K562 (cell line): Measurements from ENCODE around the gene PCED1B. TPM values are rescaled to one million over a fixed set of nuclear protein-coding genes. Genes with fewer than 3 reads are reported as not detected.

Experiments used
- ATAC-seq: fragments of 200-7000 bp; cut with Tn5 transposase; 3 replicates; pipeline ENCODE4 v1.9.1; 2020; ENCODE audit warnings: moderate library complexity
- BruUV-seq: library from RNA; stranded (reverse); fragments of 400-500 nt; replicated peaks from 2 replicates; lab custom pipeline; 2021; lab: Mats Ljungman, UMichigan
- CTCF ChIA-PET: fragments of 300-600 bp; formaldehyde crosslinking; extraction: SDS; loops from one replicate; lab custom pipeline; 2021; ENCODE audit warnings: low intra/inter-chr PET ratio; lab: Yijun Ruan, JAX
- POLR2A ChIA-PET: fragments of 300-600, 350-650 bp; sonication (Branson Sonifier 250); formaldehyde crosslinking; extraction: SDS; loops from one replicate; lab custom pipeline; 2021; ENCODE audit warnings: antibody characterized with exemption, inconsistent platforms; lab: Yijun Ruan, JAX
- DNase-seq, 4 experiments: peaks; one replicate each; pipeline versions ENCODE4 v3.0.0 to v3.0.0-alpha.2; 2011 to 2018; ENCODE audit warnings: low spot score in 3 of 4, mixed read lengths in 3 of 4; ENCODE audit errors: extremely low read depth in 1 of 4
- FAIRE-seq: peaks from 2 replicates; lab custom pipeline; 2011; peaks lifted over from hg19 to GRCh38; lab: Jason Lieb, UNC
- H2AFZ ChIP-seq: 2 replicates; pipeline ENCODE4 v1.6.0; 2011; ENCODE audit warnings: low read depth, low read length, control low read depth, inconsistent platforms
- H3K27ac ChIP-seq: fragments of 200-600 bp; 3 replicates; pipeline ENCODE4 v1.8.0; 2011; ENCODE audit warnings: low read depth, mild to moderate bottlenecking, control low read depth, inconsistent platforms, low read length, moderate library complexity, mixed read lengths; ENCODE audit errors: extremely low read depth
- H3K27me3 ChIP-seq, 2 experiments: fragments of 300-600 bp in 1 of 2; 2 replicates in 1 of 2; 3 replicates in 1 of 2; pipeline versions ENCODE4 v1.6.0 to v1.8.0; 2011; ENCODE audit warnings: inconsistent platforms in 2 of 2, low read length in 2 of 2, mild to moderate bottlenecking in 1 of 2, mixed read lengths in 1 of 2, moderate library complexity in 1 of 2; ENCODE audit not compliant: control insufficient read depth in 2 of 2, insufficient read depth in 2 of 2
- H3K36me3 ChIP-seq: fragments of 300-600 bp; 3 replicates; pipeline ENCODE4 v1.8.0; 2011; ENCODE audit warnings: mild to moderate bottlenecking, low read length, inconsistent platforms; ENCODE audit not compliant: control insufficient read depth, insufficient read depth
- H3K4me1 ChIP-seq, 2 experiments: fragments of 200-600 bp in 1 of 2; replicated peaks in 1 of 2; 2 replicates in 1 of 2; 3 replicates in 1 of 2; pipeline versions ENCODE4 v1.5.1 to v1.8.0; 2011; ENCODE audit warnings: inconsistent platforms in 2 of 2, low read length in 2 of 2, mild to moderate bottlenecking in 1 of 2, mixed read lengths in 1 of 2, moderate library complexity in 1 of 2; ENCODE audit not compliant: control insufficient read depth in 2 of 2, insufficient read depth in 2 of 2
- H3K4me2 ChIP-seq: 2 replicates; pipeline ENCODE4 v1.6.1; 2011; ENCODE audit warnings: low read length, control low read depth, inconsistent platforms, mixed read lengths; ENCODE audit not compliant: insufficient read depth
- H3K4me3 ChIP-seq: fragments of 200-600 bp; sonication (generic), shearing (Covaris generic); 2 replicates; pipeline ENCODE4 v1.5.1; 2016; ENCODE audit warnings: control low read depth, inconsistent platforms
- H3K79me2 ChIP-seq: fragments of 200-600 bp; 3 replicates; pipeline ENCODE4 v1.8.0; 2011; ENCODE audit warnings: low read length, inconsistent platforms; ENCODE audit not compliant: control insufficient read depth, insufficient read depth
- H3K9ac ChIP-seq, 2 experiments: 2 replicates each; pipeline versions ENCODE4 v1.6.0 to v1.6.1; 2011; ENCODE audit warnings: low read depth in 2 of 2, low read length in 2 of 2, control low read depth in 1 of 2, inconsistent platforms in 1 of 2, mild to moderate bottlenecking in 1 of 2, mixed read lengths in 1 of 2; ENCODE audit not compliant: insufficient read depth in 1 of 2
- H3K9me1 ChIP-seq: one replicate; pipeline ENCODE4 v1.6.0; 2011; ENCODE audit warnings: inconsistent platforms, mild to moderate bottlenecking, low read length, moderate library complexity; ENCODE audit not compliant: control insufficient read depth, insufficient read depth
- H3K9me3 ChIP-seq: replicated peaks from 2 replicates; pipeline ENCODE4 v1.5.1; 2011; ENCODE audit warnings: low read depth, low read length, inconsistent platforms; ENCODE audit not compliant: control insufficient read depth, insufficient read depth
- H4K20me1 ChIP-seq: replicated peaks from 2 replicates; pipeline ENCODE4 v1.6.1; 2011; ENCODE audit warnings: low read length, inconsistent platforms, mixed read lengths; ENCODE audit not compliant: control insufficient read depth, insufficient read depth
- DACH1 ChIP-seq: fragments of 450-650 bp; IDR thresholded peaks from 2 replicates; pipeline ENCODE4 v1.6.1; 2018; ENCODE audit not compliant: partially characterized antibody
- GATAD2B ChIP-seq: fragments of 450-650 bp; IDR thresholded peaks from 2 replicates; pipeline ENCODE4 v1.6.1; 2017; ENCODE audit warnings: mild to moderate bottlenecking, borderline replicate concordance
- WGBS: fragments of 100-300 bp; shearing (Covaris generic); methylation state at CpG from one replicate; pipeline ENCODE4 v1.1.6; 2016; ENCODE audit warnings: low coverage, mixed read lengths; ENCODE audit not compliant: insufficient coverage; ENCODE audit errors: missing lambda C conversion rate; 5-methylcytosine and 5-hydroxymethylcytosine counted together
- in situ Hi-C: fragments of 300-500 bp; cut with MboI; formaldehyde crosslinking; loops from 4 replicates; pipeline ENCODE4 v1.15.0; 2018; ENCODE audit warnings: inconsistent platforms, mixed read lengths
- intact Hi-C: fragments of 100-400 bp; cut with micrococcal nuclease; formaldehyde crosslinking; loops from 2 replicates; pipeline ENCODE4 v1.14.2; 2022
- polyA plus RNA-seq, 8 experiments: library from polyadenylated mRNA; depleted of rRNA in 4 of 8; stranded (reverse) in 5 of 8; unstranded in 3 of 8; fragments of >200 nt; fragmentation: Nextera tagmentation in 2 of 8; fragmentation: Illumina TruSeq in 1 of 8; extraction: Ambion mirVana in 2 of 8; extraction: Trizol in 1 of 8; gene quantifications; 2 replicates each; pipeline versions ENCODE4 v1.2.1 to v1.2.3, GENCODE V29; 2011 to 2014; ENCODE audit warnings: inconsistent platforms in 1 of 8, missing spikeins in 1 of 8
- total RNA-seq, 7 experiments: library from RNA; depleted of rRNA in 6 of 7; stranded (reverse); fragments of >200 nt in 6 of 7; fragmentation: Illumina TruSeq in 2 of 7; extraction: Trizol in 2 of 7; gene quantifications; 2 replicates each; pipeline versions ENCODE4 v1.2.1 to v1.2.3, GENCODE V29; 2011 to 2021; ENCODE audit warnings: low replicate concordance in 1 of 7
- TF ChIP-seq, protein P1 (sequence below): fragments of 200-800 bp; sonication (Bioruptor generic); IDR thresholded peaks from 2 replicates; pipeline ENCODE4 v1.6.1; 2016; ENCODE audit warnings: missing genetic modification characterization, missing compliant biosample characterization

Gene PCED1B
- total and polyA plus RNA-seq, 9 of the 15 experiments (the other 6 are each of a cell fraction or from before 2014, with no cell fraction given), result 1.2 to 9.3 (median 2.5) TPM

DNA sequence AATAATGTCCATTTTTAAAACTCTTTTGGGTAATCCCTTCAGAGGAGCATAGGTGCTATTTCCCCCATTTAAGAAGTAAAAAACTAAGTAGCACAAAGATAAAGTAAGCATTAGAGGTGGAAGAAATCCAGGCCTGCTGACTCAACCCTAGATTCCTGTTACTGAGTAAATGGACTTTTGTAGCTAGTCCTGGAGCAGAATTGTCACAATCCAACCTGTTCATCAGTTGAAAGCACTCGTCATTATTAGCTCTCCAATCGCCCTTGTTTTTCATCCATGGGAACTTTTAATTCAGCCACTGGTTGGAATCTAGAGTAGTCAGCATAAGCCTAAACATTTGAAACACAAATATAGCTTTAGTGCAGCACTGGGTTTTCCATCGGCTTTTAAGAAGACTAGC is 139.8 kb downstream of the PCED1B start:
- Histone ChIP-seq H3K36me3 (no peaks in the 10 kb centered on the region), H3K27me3 (no peaks in the 10 kb centered on the region), H3K4me1 (peaks cover 8 to 30% of the 10 kb centered on the region in 2 experiments; a peak in 4 of 5 replicates), H3K27ac (peak overlapping the region; percentile 18; the same call in 1 of the 3 replicates)
- CTCF ChIA-PET, result no interaction called here
- TF ChIP-seq DACH1 (no peak), GATAD2B (no peak)
- TF ChIP-seq, protein P1, sequence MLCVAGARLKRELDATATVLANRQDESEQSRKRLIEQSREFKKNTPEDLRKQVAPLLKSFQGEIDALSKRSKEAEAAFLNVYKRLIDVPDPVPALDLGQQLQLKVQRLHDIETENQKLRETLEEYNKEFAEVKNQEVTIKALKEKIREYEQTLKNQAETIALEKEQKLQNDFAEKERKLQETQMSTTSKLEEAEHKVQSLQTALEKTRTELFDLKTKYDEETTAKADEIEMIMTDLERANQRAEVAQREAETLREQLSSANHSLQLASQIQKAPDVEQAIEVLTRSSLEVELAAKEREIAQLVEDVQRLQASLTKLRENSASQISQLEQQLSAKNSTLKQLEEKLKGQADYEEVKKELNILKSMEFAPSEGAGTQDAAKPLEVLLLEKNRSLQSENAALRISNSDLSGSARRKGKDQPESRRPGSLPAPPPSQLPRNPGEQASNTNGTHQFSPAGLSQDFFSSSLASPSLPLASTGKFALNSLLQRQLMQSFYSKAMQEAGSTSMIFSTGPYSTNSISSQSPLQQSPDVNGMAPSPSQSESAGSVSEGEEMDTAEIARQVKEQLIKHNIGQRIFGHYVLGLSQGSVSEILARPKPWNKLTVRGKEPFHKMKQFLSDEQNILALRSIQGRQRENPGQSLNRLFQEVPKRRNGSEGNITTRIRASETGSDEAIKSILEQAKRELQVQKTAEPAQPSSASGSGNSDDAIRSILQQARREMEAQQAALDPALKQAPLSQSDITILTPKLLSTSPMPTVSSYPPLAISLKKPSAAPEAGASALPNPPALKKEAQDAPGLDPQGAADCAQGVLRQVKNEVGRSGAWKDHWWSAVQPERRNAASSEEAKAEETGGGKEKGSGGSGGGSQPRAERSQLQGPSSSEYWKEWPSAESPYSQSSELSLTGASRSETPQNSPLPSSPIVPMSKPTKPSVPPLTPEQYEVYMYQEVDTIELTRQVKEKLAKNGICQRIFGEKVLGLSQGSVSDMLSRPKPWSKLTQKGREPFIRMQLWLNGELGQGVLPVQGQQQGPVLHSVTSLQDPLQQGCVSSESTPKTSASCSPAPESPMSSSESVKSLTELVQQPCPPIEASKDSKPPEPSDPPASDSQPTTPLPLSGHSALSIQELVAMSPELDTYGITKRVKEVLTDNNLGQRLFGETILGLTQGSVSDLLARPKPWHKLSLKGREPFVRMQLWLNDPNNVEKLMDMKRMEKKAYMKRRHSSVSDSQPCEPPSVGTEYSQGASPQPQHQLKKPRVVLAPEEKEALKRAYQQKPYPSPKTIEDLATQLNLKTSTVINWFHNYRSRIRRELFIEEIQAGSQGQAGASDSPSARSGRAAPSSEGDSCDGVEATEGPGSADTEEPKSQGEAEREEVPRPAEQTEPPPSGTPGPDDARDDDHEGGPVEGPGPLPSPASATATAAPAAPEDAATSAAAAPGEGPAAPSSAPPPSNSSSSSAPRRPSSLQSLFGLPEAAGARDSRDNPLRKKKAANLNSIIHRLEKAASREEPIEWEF (CRISPR knock-in tag), result no peak
- TF ChIP-seq, all 486 proteins: peak for 0
- H3K9ac ChIP-seq, result no peak overlapping the region
- no peak for DNase-seq
- H3K9me3 ChIP-seq, result no peaks in the 10 kb centered on the region
- FAIRE-seq, result no peak
- in situ Hi-C loops (no loop called here), intact Hi-C loops (loop anchor here (5.0 to 10.0 kb wide), 2 partner anchors 88 to 156 kb away; no protein-coding TSS in a partner anchor)
- H3K9me1 ChIP-seq, result no peaks in the 10 kb centered on the region
- no peak overlapping the region for H3K4me3 ChIP-seq
- peak overlapping the region; percentile 54; the same call in 1 of the 2 replicates for H2AFZ ChIP-seq
- 51% methylated on average over 3 of the region's 3 CpGs for WGBS
- H4K20me1 ChIP-seq, result no peaks in the 10 kb centered on the region
- no TSS peak for BruUV-seq
- ATAC-seq, result no peak
- no peaks in the 10 kb centered on the region; the same call in 2 of the 3 replicates for H3K79me2 ChIP-seq
- no peak overlapping the region for H3K4me2 ChIP-seq
- POLR2A ChIA-PET, result interaction anchor here (0.6 to 1.3 kb wide), 3 partner anchors 11 to 875 kb away, joined by 3 to 4 read pairs (median 3); no protein-coding TSS in a partner anchor
